ENCODE results near the gene LCE1D. TPM values are rescaled to one million over a fixed set of nuclear protein-coding genes. Genes with fewer than 3 reads are reported as not detected.

LCE1D gene
- total RNA-seq, 1 donor from 2014 or later = not detected

- TF ChIP-seq CTCF (IDR thresholded peaks at IDR 0.05; ENCODE audit: insufficient read depth, low read length, poor library complexity, severe bottlenecking) = no peak
- H3K4me3 ChIP-seq (ENCODE audit: low read depth, low read length) = no peak overlapping the region
- no peak for DNase-seq (ENCODE audit: low read depth)
- H3K27me3 ChIP-seq (ENCODE audit: control insufficient read depth, insufficient read depth, low read length) = no peaks in the 10 kb centered on the region
- H3K36me3 ChIP-seq (ENCODE audit: control insufficient read depth, insufficient read depth, low read length) = no peaks in the 10 kb centered on the region
Observed at GRCh38 chr1:152758636-152759035, 37.9 kb upstream of the LCE1D start.

DNA sequence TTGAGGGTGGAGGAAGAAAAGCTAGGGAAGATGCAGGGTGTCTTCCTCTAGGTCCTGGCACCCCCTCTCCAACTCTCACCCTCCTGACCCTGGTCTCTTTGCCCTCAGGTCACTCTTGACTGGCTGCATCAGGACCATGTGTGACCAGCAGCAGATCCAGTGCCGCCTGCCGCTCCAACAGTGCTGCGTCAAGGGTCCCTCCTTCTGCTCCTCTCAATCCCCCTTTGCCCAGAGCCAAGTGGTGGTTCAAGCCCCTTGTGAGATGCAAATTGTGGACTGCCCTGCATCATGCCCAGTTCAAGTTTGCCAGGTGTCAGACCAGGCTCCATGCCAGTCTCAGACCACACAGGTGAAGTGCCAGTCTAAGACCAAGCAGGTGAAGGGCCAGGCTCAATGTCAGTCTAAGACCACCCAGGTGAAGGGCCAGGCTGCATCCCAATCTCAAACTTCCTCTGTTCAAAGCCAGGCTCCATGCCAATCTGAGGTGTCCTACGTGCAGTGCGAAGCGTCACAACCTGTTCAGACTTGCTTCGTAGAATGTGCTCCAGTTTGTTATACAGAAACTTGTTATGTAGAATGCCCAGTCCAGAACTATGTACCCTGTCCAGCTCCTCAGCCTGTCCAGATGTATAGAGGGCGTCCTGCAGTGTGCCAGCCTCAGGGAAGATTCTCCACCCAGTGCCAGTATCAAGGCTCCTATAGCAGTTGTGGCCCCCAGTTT lies 36.9 kb upstream of the LCE1D start:
- H3K36me3 ChIP-seq (ENCODE audit: control insufficient read depth, insufficient read depth, low read length) = no peaks in the 10 kb centered on the region
- no peak overlapping the region for H3K4me3 ChIP-seq (ENCODE audit: low read depth, low read length)
- no peaks in the 10 kb centered on the region for H3K27me3 ChIP-seq (ENCODE audit: control insufficient read depth, insufficient read depth, low read length)
- TF ChIP-seq CTCF (IDR thresholded peaks at IDR 0.05; ENCODE audit: insufficient read depth, low read length, poor library complexity, severe bottlenecking) = no peak
- DNase-seq (ENCODE audit: low read depth) = no peak

DNA sequence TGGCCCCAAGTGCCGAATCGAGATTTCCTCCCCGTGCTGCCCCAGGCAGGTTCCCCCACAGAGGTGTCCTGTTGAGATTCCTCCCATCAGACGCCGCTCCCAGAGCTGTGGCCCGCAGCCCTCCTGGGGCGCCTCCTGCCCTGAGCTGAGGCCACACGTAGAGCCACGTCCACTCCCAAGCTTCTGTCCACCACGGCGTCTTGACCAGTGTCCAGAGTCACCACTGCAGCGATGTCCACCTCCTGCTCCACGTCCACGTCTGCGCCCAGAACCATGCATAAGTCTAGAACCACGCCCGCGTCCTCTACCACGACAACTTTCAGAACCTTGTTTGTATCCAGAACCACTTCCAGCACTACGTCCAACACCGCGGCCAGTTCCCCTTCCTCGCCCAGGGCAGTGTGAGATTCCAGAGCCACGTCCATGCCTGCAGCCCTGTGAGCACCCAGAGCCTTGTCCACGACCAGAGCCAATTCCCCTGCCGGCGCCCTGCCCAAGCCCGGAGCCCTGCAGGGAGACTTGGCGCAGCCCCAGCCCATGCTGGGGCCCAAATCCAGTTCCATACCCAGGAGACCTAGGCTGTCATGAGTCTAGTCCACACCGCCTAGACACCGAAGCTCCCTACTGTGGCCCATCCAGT lies 35.9 kb upstream of the LCE1D start:
- no peak for TF ChIP-seq CTCF (IDR thresholded peaks at IDR 0.05; ENCODE audit: insufficient read depth, low read length, poor library complexity, severe bottlenecking)

GRCh38 chr1:152761609-152762213 lies 34.8 kb upstream of the LCE1D start:
- no peaks in the 10 kb centered on the region for H3K27me3 ChIP-seq (ENCODE audit: control insufficient read depth, insufficient read depth, low read length)
- DNase-seq (ENCODE audit: low read depth) = no peak
- TF ChIP-seq CTCF (IDR thresholded peaks at IDR 0.05; ENCODE audit: insufficient read depth, low read length, poor library complexity, severe bottlenecking) = no peak
- H3K36me3 ChIP-seq (ENCODE audit: control insufficient read depth, insufficient read depth, low read length) = no peaks in the 10 kb centered on the region
- H3K4me3 ChIP-seq (ENCODE audit: low read depth, low read length) = no peak overlapping the region

More for the DNA sequence above, 35.9 kb upstream of the LCE1D start:
- no peaks in the 10 kb centered on the region for H3K36me3 ChIP-seq (ENCODE audit: control insufficient read depth, insufficient read depth, low read length)
- H3K27me3 ChIP-seq (ENCODE audit: control insufficient read depth, insufficient read depth, low read length) = no peaks in the 10 kb centered on the region
- DNase-seq (ENCODE audit: low read depth) = no peak
- H3K4me3 ChIP-seq (ENCODE audit: low read depth, low read length) = no peak overlapping the region

- no peak for TF ChIP-seq CTCF (IDR thresholded peaks at IDR 0.05; ENCODE audit: insufficient read depth, low read length, poor library complexity, severe bottlenecking)
- DNase-seq (ENCODE audit: low read depth) = no peak
- H3K27me3 ChIP-seq (ENCODE audit: control insufficient read depth, insufficient read depth, low read length) = no peaks in the 10 kb centered on the region
- H3K4me3 ChIP-seq (ENCODE audit: low read depth, low read length) = no peak overlapping the region
- no peaks in the 10 kb centered on the region for H3K36me3 ChIP-seq (ENCODE audit: control insufficient read depth, insufficient read depth, low read length)
Observed at GRCh38 chr1:152768847-152769533, 27.5 kb upstream of the LCE1D start.
